ENCODE measurements around the gene SPDYE6.

- TF ChIP-seq TAF1 (IDR thresholded peaks at IDR 0.05; ENCODE audit: low read depth) = no peak
- TF ChIP-seq CTCF (IDR thresholded peaks at IDR 0.05; ENCODE audit: poor library complexity, severe bottlenecking) = no peak
- TF ChIP-seq MXI1 (conservative IDR thresholded peaks at IDR 0.05; ENCODE audit: poor library complexity, severe bottlenecking) = no peak
- no peak for TF ChIP-seq EP300 (conservative IDR thresholded peaks at IDR 0.05; ENCODE audit: poor library complexity, severe bottlenecking)
Observed at GRCh38 chr7:102387064-102387463, 30.8 kb upstream of the SPDYE6 start.

All from neural cell (in vitro differentiated cells).